WERI-Rb-1 (cell line): ENCODE measurements around the gene PPARA.

Source experiments
- DNase-seq: peaks from one replicate; pipeline ENCODE4 v3.0.0-alpha.2; 2020
- H3K27ac ChIP-seq: fragments of 250-450 bp; sonication (Bioruptor Pico); 2 replicates; pipeline ENCODE4 v1.5.1; 2020; ENCODE audit warnings: mild to moderate bottlenecking, moderate library complexity
- H3K27me3 ChIP-seq: fragments of 250-450 bp; sonication (Bioruptor Pico); 2 replicates; pipeline ENCODE4 v1.5.1; 2021; ENCODE audit warnings: mild to moderate bottlenecking, low read depth, moderate library complexity; ENCODE audit not compliant: insufficient read depth, severe bottlenecking
- H3K36me3 ChIP-seq: fragments of 250-450 bp; sonication (Bioruptor Pico); 2 replicates; pipeline ENCODE4 v1.5.1; 2020; ENCODE audit warnings: mild to moderate bottlenecking, moderate library complexity
- H3K4me3 ChIP-seq: 2 replicates; pipeline ENCODE4 v1.5.1; 2011; ENCODE audit warnings: low read depth, mild to moderate bottlenecking, control low read depth, low read length
- H3K9me3 ChIP-seq: fragments of 250-450 bp; sonication (Bioruptor Pico); 2 replicates; pipeline ENCODE4 v1.5.1; 2021; ENCODE audit warnings: mild to moderate bottlenecking, moderate library complexity; ENCODE audit not compliant: severe bottlenecking
- TF ChIP-seq, protein P1 (sequence below): IDR thresholded peaks from 2 replicates; pipeline ENCODE4 v1.5.1; 2011; ENCODE audit warnings: low read depth, mild to moderate bottlenecking, control low read depth, inconsistent platforms, low read length

PPARA gene

DNA sequence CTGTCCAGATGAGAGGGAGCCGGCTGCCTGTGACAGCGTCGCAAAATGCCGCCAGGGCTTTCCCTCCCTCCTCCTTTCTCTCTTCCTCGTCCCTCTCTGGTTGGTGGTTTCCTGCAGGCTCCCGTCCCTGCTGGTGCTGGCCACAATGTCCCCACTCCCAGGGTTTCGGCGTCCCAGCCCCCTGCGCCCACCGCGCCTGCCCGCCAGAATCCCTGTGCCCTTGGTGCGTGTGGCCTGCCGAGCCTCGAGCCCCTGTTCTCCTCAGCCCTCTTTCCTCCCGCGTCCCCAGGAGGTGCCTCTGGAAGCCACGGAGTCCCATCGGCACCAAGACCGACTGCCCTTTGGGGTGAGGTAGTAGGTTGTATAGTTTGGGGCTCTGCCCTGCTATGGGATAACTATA, 37.9 kb upstream of the PPARA start:
- TF ChIP-seq, protein P1, sequence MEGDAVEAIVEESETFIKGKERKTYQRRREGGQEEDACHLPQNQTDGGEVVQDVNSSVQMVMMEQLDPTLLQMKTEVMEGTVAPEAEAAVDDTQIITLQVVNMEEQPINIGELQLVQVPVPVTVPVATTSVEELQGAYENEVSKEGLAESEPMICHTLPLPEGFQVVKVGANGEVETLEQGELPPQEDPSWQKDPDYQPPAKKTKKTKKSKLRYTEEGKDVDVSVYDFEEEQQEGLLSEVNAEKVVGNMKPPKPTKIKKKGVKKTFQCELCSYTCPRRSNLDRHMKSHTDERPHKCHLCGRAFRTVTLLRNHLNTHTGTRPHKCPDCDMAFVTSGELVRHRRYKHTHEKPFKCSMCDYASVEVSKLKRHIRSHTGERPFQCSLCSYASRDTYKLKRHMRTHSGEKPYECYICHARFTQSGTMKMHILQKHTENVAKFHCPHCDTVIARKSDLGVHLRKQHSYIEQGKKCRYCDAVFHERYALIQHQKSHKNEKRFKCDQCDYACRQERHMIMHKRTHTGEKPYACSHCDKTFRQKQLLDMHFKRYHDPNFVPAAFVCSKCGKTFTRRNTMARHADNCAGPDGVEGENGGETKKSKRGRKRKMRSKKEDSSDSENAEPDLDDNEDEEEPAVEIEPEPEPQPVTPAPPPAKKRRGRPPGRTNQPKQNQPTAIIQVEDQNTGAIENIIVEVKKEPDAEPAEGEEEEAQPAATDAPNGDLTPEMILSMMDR: no peak
- DNase-seq: no peak
- H3K4me3 ChIP-seq: no peak overlapping the region
- no peak overlapping the region for H3K27ac ChIP-seq
- H3K36me3 ChIP-seq: no peaks in the 10 kb centered on the region; the same call in 1 of the 2 replicates
- no peaks in the 10 kb centered on the region for H3K9me3 ChIP-seq
- H3K27me3 ChIP-seq: no peaks in the 10 kb centered on the region

GRCh38 chr22:46113110-46113909, 37.0 kb upstream of the PPARA start:
- H3K27ac ChIP-seq: no peak overlapping the region
- no peak for DNase-seq
- no peaks in the 10 kb centered on the region for H3K9me3 ChIP-seq
- no peaks in the 10 kb centered on the region; the same call in 1 of the 2 replicates for H3K36me3 ChIP-seq
- H3K27me3 ChIP-seq: no peaks in the 10 kb centered on the region
- TF ChIP-seq, protein P1: no peak
- H3K4me3 ChIP-seq: no peak overlapping the region

GRCh38 chr22:46113910-46114517, 36.3 kb upstream of the PPARA start:
- Histone ChIP-seq H3K27ac (no peak overlapping the region), H3K36me3 (no peaks in the 10 kb centered on the region; the same call in 1 of the 2 replicates), H3K9me3 (no peaks in the 10 kb centered on the region), H3K27me3 (no peaks in the 10 kb centered on the region), H3K4me3 (no peak overlapping the region)
- DNase-seq: no peak
- TF ChIP-seq, protein P1: no peak

DNA sequence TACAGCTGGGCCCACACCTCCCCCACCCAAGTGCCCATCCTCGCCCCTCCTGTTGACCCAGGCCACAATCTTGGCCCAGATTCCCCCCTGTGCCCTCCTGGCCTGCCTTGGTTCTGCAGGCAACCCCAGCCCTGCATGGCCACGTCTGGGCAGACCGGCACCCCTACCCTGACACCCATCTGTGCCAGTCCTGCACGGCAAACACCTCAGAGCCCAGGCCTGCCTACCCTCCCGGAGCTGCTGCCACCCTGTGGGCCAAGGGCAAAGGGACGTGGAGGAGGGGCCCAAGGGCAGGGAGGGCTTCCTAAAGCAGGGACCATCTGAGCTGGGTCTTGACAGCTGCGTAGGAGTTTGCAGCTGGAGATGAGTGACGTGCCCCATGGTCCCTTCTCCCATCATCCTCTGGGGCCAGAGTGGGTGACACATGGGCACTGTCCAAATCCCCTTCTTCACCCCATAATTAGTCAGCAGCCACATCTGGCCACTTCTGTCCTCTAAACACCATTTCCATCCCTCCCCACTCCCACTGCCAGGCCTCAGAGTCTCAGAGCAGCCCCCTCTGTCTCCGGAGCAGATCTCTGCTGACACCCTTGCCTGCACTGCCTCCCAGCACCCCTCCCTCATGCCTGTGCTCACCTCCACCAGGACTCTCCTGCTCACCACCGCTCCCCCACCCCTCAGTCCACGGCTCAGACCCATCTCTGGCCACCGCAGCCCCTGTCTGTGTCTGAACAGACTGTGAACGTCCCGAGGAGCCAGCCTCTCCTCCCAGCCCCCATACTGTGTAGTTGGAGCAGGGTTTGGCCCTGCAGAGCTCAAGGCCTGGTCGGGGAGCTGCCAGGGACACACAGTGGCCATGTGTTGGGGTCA, 35.6 kb upstream of the PPARA start:
- H3K4me3 ChIP-seq: no peak overlapping the region
- H3K36me3 ChIP-seq: no peaks in the 10 kb centered on the region; the same call in 1 of the 2 replicates
- no peaks in the 10 kb centered on the region for H3K27me3 ChIP-seq
- H3K9me3 ChIP-seq: no peaks in the 10 kb centered on the region
- TF ChIP-seq, protein P1: no peak
- no peak for DNase-seq
- H3K27ac ChIP-seq: no peak overlapping the region

GRCh38 chr22:46115388-46115678, 35.0 kb upstream of the PPARA start:
- Histone ChIP-seq H3K27me3 (no peaks in the 10 kb centered on the region), H3K9me3 (no peaks in the 10 kb centered on the region), H3K36me3 (no peaks in the 10 kb centered on the region; the same call in 1 of the 2 replicates), H3K4me3 (no peak overlapping the region), H3K27ac (no peak overlapping the region)
- TF ChIP-seq, protein P1: no peak
- no peak for DNase-seq
